SK-N-MC (cell line): ENCODE data around the gene HDAC4.

Experiments
- DNase-seq: peaks from one replicate; pipeline ENCODE4 v3.0.0-alpha.2; 2011; ENCODE audit warnings: low read depth, low spot score
- H3K27ac ChIP-seq: fragments of 200-600 bp; sonication (generic); 2 replicates; pipeline ENCODE4 v1.5.1; 2016; ENCODE audit warnings: mixed run types
- H3K36me3 ChIP-seq: fragments of 200-600 bp; sonication (generic); 2 replicates; pipeline ENCODE4 v1.6.1; 2017; ENCODE audit warnings: antibody characterized with exemption, low read length, mixed read lengths; ENCODE audit not compliant: insufficient read depth
- H3K4me3 ChIP-seq: fragments of 200-600 bp; sonication (generic); 2 replicates; pipeline ENCODE4 v1.5.1; 2016
- H3K9ac ChIP-seq: fragments of 200-600 bp; sonication (generic); 2 replicates; pipeline ENCODE4 v1.8.0; 2017; ENCODE audit warnings: mixed run types, mixed read lengths; ENCODE audit not compliant: insufficient read length
- H3K9me3 ChIP-seq: fragments of 200-600 bp; sonication (generic); 2 replicates; pipeline ENCODE4 v1.6.1; 2017; ENCODE audit warnings: low read depth, mild to moderate bottlenecking, antibody characterized with exemption, low read length, moderate library complexity, mixed read lengths
- EZH2 ChIP-seq: fragments of 200-600 bp; sonication (generic); IDR thresholded peaks from one replicate; pipeline ENCODE4 v1.6.1; 2017; ENCODE audit warnings: antibody characterized with exemption
- FOXP2 ChIP-seq: optimal IDR thresholded peaks from 2 replicates; pipeline ENCODE3; 2011; ENCODE audit warnings: mild to moderate bottlenecking, moderate library complexity; ENCODE audit not compliant: insufficient read depth; ENCODE audit errors: extremely low read length, control extremely low read depth
- POLR2AphosphoS5 ChIP-seq: IDR thresholded peaks from 2 replicates; pipeline ENCODE4 v1.6.1; 2012; ENCODE audit warnings: mild to moderate bottlenecking, low read depth, low read length, borderline replicate concordance

Gene HDAC4

GRCh38 chr2:239109041-239109927, 291.5 kb downstream of the HDAC4 start:
- no peak for DNase-seq
- no peaks in the 10 kb centered on the region for H3K36me3 ChIP-seq
- no peak overlapping the region for H3K27ac ChIP-seq
- H3K4me3 ChIP-seq = no peak overlapping the region
- H3K9ac ChIP-seq = no peak overlapping the region
- H3K9me3 ChIP-seq = no peaks in the 10 kb centered on the region
- no peak for TF ChIP-seq EZH2
- no peak for TF ChIP-seq FOXP2
- TF ChIP-seq POLR2AphosphoS5 = no peak

GRCh38 chr2:239108459-239108858, 292.4 kb downstream of the HDAC4 start:
- TF ChIP-seq POLR2AphosphoS5 = no peak
- no peak for TF ChIP-seq FOXP2
- no peak for TF ChIP-seq EZH2
- no peak overlapping the region for H3K9ac ChIP-seq

GRCh38 chr2:239107936-239108335, 292.9 kb downstream of the HDAC4 start:
- H3K9ac ChIP-seq = no peak overlapping the region
- TF ChIP-seq EZH2 (no peak), FOXP2 (no peak), POLR2AphosphoS5 (no peak)
- H3K27ac ChIP-seq = no peak overlapping the region
- no peak overlapping the region for H3K4me3 ChIP-seq
- no peaks in the 10 kb centered on the region for H3K36me3 ChIP-seq
- no peak for DNase-seq
- H3K9me3 ChIP-seq = no peaks in the 10 kb centered on the region

More at GRCh38 chr2:239108459-239108858, 292.4 kb downstream of the HDAC4 start:
- H3K4me3 ChIP-seq = no peak overlapping the region
- no peaks in the 10 kb centered on the region for H3K9me3 ChIP-seq
- no peaks in the 10 kb centered on the region for H3K36me3 ChIP-seq
- DNase-seq = no peak
- no peak overlapping the region for H3K27ac ChIP-seq

- TF ChIP-seq POLR2AphosphoS5 (no peak), EZH2 (no peak), FOXP2 (no peak)
- no peaks in the 10 kb centered on the region for H3K36me3 ChIP-seq
- no peak overlapping the region for H3K9ac ChIP-seq
- H3K27ac ChIP-seq = no peak overlapping the region
- H3K9me3 ChIP-seq = no peaks in the 10 kb centered on the region
- no peak for DNase-seq
- H3K4me3 ChIP-seq = no peak overlapping the region
Observed at GRCh38 chr2:239106966-239107365, 293.9 kb downstream of the HDAC4 start.

- no peaks in the 10 kb centered on the region for H3K9me3 ChIP-seq
- no peak for DNase-seq
- H3K27ac ChIP-seq = no peak overlapping the region
- H3K36me3 ChIP-seq = no peaks in the 10 kb centered on the region
- TF ChIP-seq EZH2 (no peak), POLR2AphosphoS5 (no peak)
- H3K4me3 ChIP-seq = no peak overlapping the region
- H3K9ac ChIP-seq = no peak overlapping the region
Observed at GRCh38 chr2:239106314-239106908, 294.4 kb downstream of the HDAC4 start.

- Histone ChIP-seq H3K27ac (no peak overlapping the region), H3K9ac (no peak overlapping the region), H3K9me3 (no peaks in the 10 kb centered on the region), H3K36me3 (no peaks in the 10 kb centered on the region), H3K4me3 (no peak overlapping the region)
- DNase-seq = no peak
- TF ChIP-seq POLR2AphosphoS5 (no peak), EZH2 (no peak), FOXP2 (no peak)
Observed at GRCh38 chr2:239105234-239105633, 295.6 kb downstream of the HDAC4 start.

- H3K36me3 ChIP-seq = no peaks in the 10 kb centered on the region
- no peak overlapping the region for H3K27ac ChIP-seq
- no peak overlapping the region for H3K9ac ChIP-seq
- DNase-seq = no peak
- TF ChIP-seq EZH2 = no peak
- no peak for TF ChIP-seq POLR2AphosphoS5
- TF ChIP-seq FOXP2 = no peak
- H3K9me3 ChIP-seq = no peaks in the 10 kb centered on the region
- H3K4me3 ChIP-seq = no peak overlapping the region
Observed at GRCh38 chr2:239104800-239105199, 296.0 kb downstream of the HDAC4 start.

- TF ChIP-seq EZH2 (no peak), POLR2AphosphoS5 (no peak), FOXP2 (no peak)
- no peak overlapping the region for H3K9ac ChIP-seq
- no peaks in the 10 kb centered on the region for H3K9me3 ChIP-seq
- H3K4me3 ChIP-seq = no peak overlapping the region
- no peak for DNase-seq
- no peak overlapping the region for H3K27ac ChIP-seq
- no peaks in the 10 kb centered on the region for H3K36me3 ChIP-seq
Observed at GRCh38 chr2:239103125-239104098, 297.4 kb downstream of the HDAC4 start.
